Osteocyte (in vitro differentiated cells): Measurements from ENCODE around the gene C16orf87. TPM values are rescaled to one million over a fixed set of nuclear protein-coding genes. Genes with fewer than 3 reads are reported as not detected.

Source experiments
- DNase-seq: peaks from one replicate; pipeline ENCODE4 v3.0.0; 2021; ENCODE audit warnings: mixed read lengths; ENCODE audit not compliant: unreplicated experiment; ENCODE audit errors: extremely low spot score
- H3K27ac Mint-ChIP-seq: one replicate; pipeline ENCODE4 v1.8.0; 2021; ENCODE audit warnings: mild to moderate bottlenecking, mixed read lengths; ENCODE audit not compliant: unreplicated experiment
- H3K27me3 Mint-ChIP-seq: one replicate; pipeline ENCODE4 v1.8.0; 2021; ENCODE audit warnings: mixed read lengths; ENCODE audit not compliant: unreplicated experiment
- H3K36me3 Mint-ChIP-seq: one replicate; pipeline ENCODE4 v1.8.0; 2021; ENCODE audit warnings: mixed read lengths; ENCODE audit not compliant: unreplicated experiment
- H3K4me1 Mint-ChIP-seq: one replicate; pipeline ENCODE4 v1.8.0; 2021; ENCODE audit warnings: mixed read lengths; ENCODE audit not compliant: unreplicated experiment
- H3K4me3 Mint-ChIP-seq: one replicate; pipeline ENCODE4 v1.8.0; 2021; ENCODE audit warnings: mild to moderate bottlenecking, moderate library complexity, mixed read lengths; ENCODE audit not compliant: unreplicated experiment
- H3K9me3 Mint-ChIP-seq: one replicate; pipeline ENCODE4 v1.8.0; 2021; ENCODE audit warnings: mixed read lengths; ENCODE audit not compliant: unreplicated experiment
- total RNA-seq: library from RNA; stranded (reverse); gene quantifications from 2 replicates; pipeline ENCODE4 v1.2.1, GENCODE V29; 2021
- TF ChIP-seq, protein P1 (sequence below): fragments of 200-600 bp; sonication (generic); IDR thresholded peaks from 2 replicates; pipeline ENCODE4 v1.5.0; 2021; ENCODE audit warnings: antibody characterized with exemption, mild to moderate bottlenecking, moderate library complexity

Gene C16orf87
- total RNA-seq, 1 donor from 2014 or later: 14.5 TPM

DNA sequence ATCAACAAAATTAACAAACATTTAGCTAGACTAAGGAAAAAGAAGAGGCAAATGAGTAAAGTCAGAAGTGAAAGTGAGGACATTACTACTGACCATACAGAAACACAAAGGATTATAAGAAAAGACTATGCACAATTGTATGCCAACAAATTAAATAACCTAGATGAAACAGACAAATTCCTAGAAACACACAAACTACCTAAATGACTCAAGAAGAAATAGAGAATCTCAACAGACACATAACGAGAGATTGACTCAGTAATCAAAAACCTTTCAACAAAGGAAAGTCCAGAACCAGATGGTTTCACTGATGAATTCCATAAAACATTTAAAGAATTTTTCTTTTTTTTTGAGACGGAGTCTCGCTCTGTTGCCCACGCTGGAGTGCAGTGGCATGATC is 47.2 kb downstream of the C16orf87 start:
- TF ChIP-seq, protein P1, sequence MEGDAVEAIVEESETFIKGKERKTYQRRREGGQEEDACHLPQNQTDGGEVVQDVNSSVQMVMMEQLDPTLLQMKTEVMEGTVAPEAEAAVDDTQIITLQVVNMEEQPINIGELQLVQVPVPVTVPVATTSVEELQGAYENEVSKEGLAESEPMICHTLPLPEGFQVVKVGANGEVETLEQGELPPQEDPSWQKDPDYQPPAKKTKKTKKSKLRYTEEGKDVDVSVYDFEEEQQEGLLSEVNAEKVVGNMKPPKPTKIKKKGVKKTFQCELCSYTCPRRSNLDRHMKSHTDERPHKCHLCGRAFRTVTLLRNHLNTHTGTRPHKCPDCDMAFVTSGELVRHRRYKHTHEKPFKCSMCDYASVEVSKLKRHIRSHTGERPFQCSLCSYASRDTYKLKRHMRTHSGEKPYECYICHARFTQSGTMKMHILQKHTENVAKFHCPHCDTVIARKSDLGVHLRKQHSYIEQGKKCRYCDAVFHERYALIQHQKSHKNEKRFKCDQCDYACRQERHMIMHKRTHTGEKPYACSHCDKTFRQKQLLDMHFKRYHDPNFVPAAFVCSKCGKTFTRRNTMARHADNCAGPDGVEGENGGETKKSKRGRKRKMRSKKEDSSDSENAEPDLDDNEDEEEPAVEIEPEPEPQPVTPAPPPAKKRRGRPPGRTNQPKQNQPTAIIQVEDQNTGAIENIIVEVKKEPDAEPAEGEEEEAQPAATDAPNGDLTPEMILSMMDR: no peak
- no peaks in the 10 kb centered on the region for H3K27me3 Mint-ChIP-seq
- H3K4me3 Mint-ChIP-seq: no peak overlapping the region
- no peak for DNase-seq
- H3K36me3 Mint-ChIP-seq: no peaks in the 10 kb centered on the region
- no peak overlapping the region for H3K27ac Mint-ChIP-seq
- peaks cover 7% of the 10 kb centered on the region for H3K9me3 Mint-ChIP-seq
- no peaks in the 10 kb centered on the region for H3K4me1 Mint-ChIP-seq

DNA sequence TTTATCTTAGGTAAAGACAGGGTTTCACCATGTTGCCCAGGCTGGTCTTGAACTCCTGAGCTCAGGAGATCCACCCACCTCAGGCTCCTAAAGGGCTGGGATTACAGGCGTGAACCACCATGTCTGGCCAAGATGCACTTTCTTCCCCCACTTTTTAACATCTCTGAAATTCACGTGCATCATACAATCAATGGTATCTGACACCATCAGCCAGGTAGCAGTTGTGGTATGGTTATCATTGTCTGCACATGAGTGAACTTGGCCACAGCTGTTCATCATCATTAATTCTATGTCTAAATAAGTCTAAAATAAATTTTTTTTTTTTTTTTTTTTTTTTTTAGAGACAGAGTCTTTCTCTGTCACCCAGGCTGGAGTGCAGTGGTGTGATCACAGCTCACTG is 48.7 kb downstream of the C16orf87 start:
- TF ChIP-seq, protein P1: no peak
- Mint-ChIP-seq H3K36me3 (no peaks in the 10 kb centered on the region), H3K9me3 (peaks cover 7% of the 10 kb centered on the region), H3K4me3 (no peak overlapping the region), H3K27ac (no peak overlapping the region), H3K27me3 (no peaks in the 10 kb centered on the region), H3K4me1 (no peaks in the 10 kb centered on the region)
- DNase-seq: no peak

DNA sequence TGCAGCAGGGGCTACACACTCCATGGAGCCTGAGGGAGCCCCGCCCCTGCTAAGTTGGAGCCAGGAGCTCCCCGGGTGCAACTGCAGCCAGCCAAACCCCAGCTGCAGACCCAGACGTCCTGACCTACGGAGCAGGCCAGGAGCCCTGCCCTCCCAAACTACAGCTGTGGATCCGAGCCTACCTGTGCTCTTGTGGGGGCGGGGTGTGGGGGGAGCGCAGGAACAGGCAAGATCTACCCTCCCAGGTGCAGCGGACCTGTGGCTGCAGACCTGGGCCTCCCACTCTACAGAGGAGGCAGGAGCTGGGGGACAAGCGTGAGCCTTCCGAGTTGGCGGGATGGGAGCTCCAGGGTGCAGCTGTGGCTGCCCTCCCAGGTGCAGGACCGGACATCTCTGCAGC is 53.2 kb downstream of the C16orf87 start:
- TF ChIP-seq, protein P1: no peak
- DNase-seq: no peak
- no peaks in the 10 kb centered on the region for H3K27me3 Mint-ChIP-seq
- no peak overlapping the region for H3K27ac Mint-ChIP-seq
- no peaks in the 10 kb centered on the region for H3K9me3 Mint-ChIP-seq
- peaks cover 7% of the 10 kb centered on the region for H3K4me1 Mint-ChIP-seq
- no peak overlapping the region for H3K4me3 Mint-ChIP-seq
- H3K36me3 Mint-ChIP-seq: no peaks in the 10 kb centered on the region

DNA sequence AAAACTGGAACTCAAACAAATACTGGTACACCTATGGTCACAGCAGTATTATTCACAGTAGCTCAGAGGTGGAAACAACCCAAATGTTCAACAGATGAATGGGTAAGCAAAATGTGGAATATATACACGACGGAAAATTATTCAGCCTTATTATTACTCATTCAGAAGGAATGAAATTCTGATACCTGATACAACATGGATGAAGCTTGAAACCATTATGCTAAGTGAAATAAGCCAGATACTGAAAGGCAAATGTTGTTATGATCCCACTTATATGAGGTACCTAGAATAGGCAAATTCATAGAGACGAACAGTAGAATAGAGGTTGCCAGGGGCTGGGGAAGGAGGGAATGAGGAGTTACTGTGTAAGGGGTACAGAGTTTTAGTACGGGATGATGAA is 55.8 kb downstream of the C16orf87 start:
- Mint-ChIP-seq H3K36me3 (no peaks in the 10 kb centered on the region), H3K9me3 (no peaks in the 10 kb centered on the region), H3K4me3 (no peak overlapping the region), H3K27ac (no peak overlapping the region), H3K4me1 (peaks cover 7% of the 10 kb centered on the region), H3K27me3 (peaks cover 3% of the 10 kb centered on the region)
- DNase-seq: no peak
- TF ChIP-seq, protein P1: no peak

DNA sequence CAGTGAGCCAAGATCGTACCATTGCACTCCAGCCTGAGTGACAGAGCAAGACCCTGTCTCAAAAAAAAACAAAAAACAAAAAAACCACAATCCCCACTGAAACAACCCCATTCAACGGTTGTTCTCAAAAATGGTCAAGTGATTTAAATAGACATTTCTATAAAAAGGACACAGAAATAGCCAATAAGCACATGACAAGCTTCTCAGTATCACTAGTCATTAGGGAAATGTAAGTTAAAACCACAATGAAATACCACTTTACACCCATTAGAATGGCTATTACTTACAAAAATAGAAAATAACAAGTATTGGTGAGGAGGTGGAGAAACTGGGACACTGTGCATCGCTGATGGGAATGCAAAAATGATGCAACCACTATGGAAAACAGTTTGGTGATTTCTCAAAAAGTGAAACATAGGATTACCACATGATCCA is 56.2 kb downstream of the C16orf87 start:
- no peak overlapping the region for H3K4me3 Mint-ChIP-seq
- H3K27me3 Mint-ChIP-seq: peaks cover 3% of the 10 kb centered on the region
- no peaks in the 10 kb centered on the region for H3K36me3 Mint-ChIP-seq
- TF ChIP-seq, protein P1: no peak
- peaks cover 7% of the 10 kb centered on the region for H3K4me1 Mint-ChIP-seq
- no peaks in the 10 kb centered on the region for H3K9me3 Mint-ChIP-seq
- DNase-seq: no peak
- H3K27ac Mint-ChIP-seq: no peak overlapping the region
